Endothelial cell of umbilical vein (primary cell): Measurements from ENCODE around the gene CKS2. TPM values are rescaled to one million over a fixed set of nuclear protein-coding genes. Genes with fewer than 3 reads are reported as not detected.

ENCODE experiments used
- BruUV-seq: library from RNA; stranded (reverse); fragments of 400-500 nt; replicated peaks from 2 replicates; lab custom pipeline; 2021; lab: Mats Ljungman, UMichigan
- CTCF ChIA-PET: fragments of 300-600, 350-600 bp; sonication (Branson Sonifier 250); formaldehyde crosslinking; loops from one replicate; lab custom pipeline; 2021; ENCODE audit warnings: antibody characterized with exemption, inconsistent platforms; lab: Charles Lee
- POLR2A ChIA-PET: fragments of 300-600, 350-600 bp; sonication (Branson Sonifier 250); formaldehyde crosslinking; loops from one replicate; lab custom pipeline; 2021; ENCODE audit warnings: antibody characterized with exemption, inconsistent platforms; lab: Charles Lee
- DNase-seq: peaks from one replicate; pipeline ENCODE4 v3.0.0-alpha.2; 2011; ENCODE audit warnings: low read depth, low spot score
- FAIRE-seq: peaks from 2 replicates; lab custom pipeline; 2011; peaks lifted over from hg19 to GRCh38; lab: Jason Lieb, UNC
- H2AFZ ChIP-seq: 2 replicates; pipeline ENCODE4 v1.6.0; 2012; ENCODE audit warnings: low read depth, low read length, control low read depth, inconsistent platforms
- H3K27ac ChIP-seq: 2 replicates; pipeline ENCODE4 v1.5.1; 2011; ENCODE audit warnings: low read depth, mild to moderate bottlenecking, control low read depth, low read length, moderate library complexity; ENCODE audit not compliant: insufficient read depth
- H3K27me3 ChIP-seq, 2 experiments: 2 replicates each; pipeline versions ENCODE4 v1.6.0 to v1.6.1; 2011; ENCODE audit warnings: low read length in 2 of 2, mixed read lengths in 1 of 2; ENCODE audit not compliant: control insufficient read depth in 2 of 2, insufficient read depth in 2 of 2
- H3K36me3 ChIP-seq, 2 experiments: 2 replicates in 1 of 2; 3 replicates in 1 of 2; pipeline ENCODE4 v1.5.1; 2011; ENCODE audit warnings: low read length in 2 of 2, mild to moderate bottlenecking in 1 of 2, moderate library complexity in 1 of 2; ENCODE audit not compliant: control insufficient read depth in 2 of 2, insufficient read depth in 2 of 2; ENCODE audit errors: extremely low read depth in 1 of 2
- H3K4me1 ChIP-seq: 3 replicates; pipeline ENCODE4 v1.5.1; 2011; ENCODE audit warnings: mild to moderate bottlenecking, low read length; ENCODE audit not compliant: control insufficient read depth, insufficient read depth; ENCODE audit errors: extremely low read depth
- H3K4me2 ChIP-seq: 2 replicates; pipeline ENCODE4 v1.6.1; 2011; ENCODE audit warnings: low read length, control low read depth, mixed read lengths; ENCODE audit not compliant: insufficient read depth
- H3K4me3 ChIP-seq, 3 experiments: fragments of 200-600 bp in 1 of 3; sonication (generic), shearing (Covaris generic) in 1 of 3; replicated peaks in 1 of 3; 2 replicates each; pipeline ENCODE4 v1.5.1; 2011 to 2016; ENCODE audit warnings: control low read depth in 3 of 3, low read length in 3 of 3, mild to moderate bottlenecking in 2 of 3, inconsistent platforms in 1 of 3, low read depth in 1 of 3, moderate library complexity in 1 of 3; ENCODE audit not compliant: insufficient read depth in 1 of 3
- H3K79me2 ChIP-seq: 2 replicates; pipeline ENCODE4 v1.6.0; 2012; ENCODE audit warnings: low read length, inconsistent platforms; ENCODE audit not compliant: control insufficient read depth, insufficient read depth
- H3K9ac ChIP-seq: replicated peaks from 2 replicates; pipeline ENCODE3; 2011; ENCODE audit warnings: low read length, control low read depth; ENCODE audit not compliant: insufficient read depth; ENCODE audit errors: extremely low read depth
- H3K9me1 ChIP-seq: replicated peaks from 3 replicates; pipeline ENCODE4 v1.6.0; 2011; ENCODE audit warnings: mild to moderate bottlenecking, low read length; ENCODE audit not compliant: control insufficient read depth, insufficient read depth; ENCODE audit errors: extremely low read depth
- H3K9me3 ChIP-seq: replicated peaks from 2 replicates; pipeline ENCODE4 v1.5.1; 2012; ENCODE audit warnings: low read length, inconsistent platforms; ENCODE audit not compliant: control insufficient read depth, insufficient read depth
- H4K20me1 ChIP-seq: replicated peaks from 2 replicates; pipeline ENCODE3; 2011; ENCODE audit warnings: mild to moderate bottlenecking, low read length; ENCODE audit not compliant: control insufficient read depth, insufficient read depth; ENCODE audit errors: extremely low read depth
- GATA2 ChIP-seq: IDR thresholded peaks from 2 replicates; pipeline ENCODE4 v1.7.0; 2011; ENCODE audit warnings: low read depth, mild to moderate bottlenecking, moderate library complexity, mixed read lengths, low read length; ENCODE audit not compliant: insufficient read length, insufficient read depth
- JUN ChIP-seq: IDR thresholded peaks from 2 replicates; pipeline ENCODE4 v1.6.1; 2011; ENCODE audit warnings: borderline replicate concordance, low read depth; ENCODE audit not compliant: insufficient read length, insufficient read depth
- POLR2A ChIP-seq: IDR thresholded peaks from 2 replicates; pipeline ENCODE4 v1.6.1; 2012; ENCODE audit warnings: low read depth, mild to moderate bottlenecking, control low read depth, low read length
- POLR2AphosphoS5 ChIP-seq: IDR thresholded peaks from 2 replicates; pipeline ENCODE4 v1.6.1; 2012; ENCODE audit warnings: low read depth, mild to moderate bottlenecking, control low read depth, low read length, moderate library complexity; ENCODE audit not compliant: insufficient read depth
- dilution Hi-C: fragments of 300-500 bp; cut with MboI; formaldehyde crosslinking; loops from one replicate; pipeline ENCODE4 v1.15.0; 2019; ENCODE audit warnings: low sequenced_read_pairs; ENCODE audit not compliant: extremely low pct_ligation_motif_present
- intact Hi-C: fragments of 100-400 bp; cut with micrococcal nuclease; formaldehyde crosslinking; loops from one replicate; pipeline ENCODE4 v1.10.0; 2022
- polyA plus RNA-seq, 4 experiments: library from polyadenylated mRNA; depleted of rRNA in 3 of 4; stranded (reverse) in 3 of 4; unstranded in 1 of 4; fragments of >200 nt; gene quantifications; 2 replicates each; pipeline versions ENCODE4 v1.2.1 to v1.2.3, GENCODE V29; 2011 to 2012; ENCODE audit warnings: missing spikeins in 1 of 4
- total RNA-seq: library from RNA; stranded (reverse); gene quantifications from 2 replicates; pipeline ENCODE4 v1.2.3, GENCODE V29; 2021
- TF ChIP-seq, protein P1 (sequence below), 2 donors: IDR thresholded peaks; 1 replicate in 1 of 2; 2 replicates in 1 of 2; pipeline ENCODE4 v1.5.1; 2011; ENCODE audit warnings: low read length in 2 of 2, mild to moderate bottlenecking in 2 of 2, moderate library complexity in 2 of 2, control low read depth in 1 of 2, inconsistent platforms in 1 of 2, low read depth in 1 of 2; ENCODE audit not compliant: insufficient read depth in 1 of 2; ENCODE audit errors: extremely low read depth in 1 of 2
- TF ChIP-seq, protein P2 (sequence below): IDR thresholded peaks from 2 replicates; pipeline ENCODE4 v1.6.1; 2011; ENCODE audit not compliant: insufficient read depth, insufficient read length

Gene CKS2
- total and polyA plus RNA-seq, 2 donors (not counting 3 experiments of a cell fraction or from before 2014, with no cell fraction given), result 153 to 269 TPM

DNA sequence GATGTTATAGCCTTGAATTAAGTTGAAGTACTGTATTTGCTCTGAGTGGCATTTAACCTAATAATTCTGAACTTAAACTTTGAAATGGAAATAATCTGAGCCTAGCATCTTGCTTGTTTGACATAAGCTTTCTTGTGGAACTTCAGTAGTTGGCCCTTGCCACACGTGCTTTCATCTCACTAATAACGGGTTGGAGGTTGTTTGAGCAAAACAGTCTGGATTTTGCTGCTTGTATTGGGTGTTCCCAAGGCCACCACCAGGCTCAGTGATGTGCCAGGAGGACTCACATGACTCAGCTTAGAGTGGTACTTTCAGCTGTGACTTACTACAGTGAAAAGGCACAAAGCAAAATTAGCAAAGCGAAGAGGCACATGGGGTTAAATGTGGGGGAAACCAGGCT is 43.0 kb downstream of the CKS2 start:
- no peak for FAIRE-seq
- intact Hi-C loops (no loop called here), dilution Hi-C loops (no loop called here)
- Histone ChIP-seq H3K9ac (no peak overlapping the region), H3K4me2 (no peak overlapping the region), H4K20me1 (no peaks in the 10 kb centered on the region), H2AFZ (no peak overlapping the region), H3K79me2 (no peaks in the 10 kb centered on the region), H3K36me3 (peaks cover 13 to 54% of the 10 kb centered on the region in 2 experiments), H3K4me1 (no peaks in the 10 kb centered on the region), H3K9me3 (no peaks in the 10 kb centered on the region), H3K9me1 (no peaks in the 10 kb centered on the region), H3K4me3 (no peak overlapping the region), H3K27ac (no peak overlapping the region), H3K27me3 (no peaks in the 10 kb centered on the region)
- ChIA-PET POLR2A (no interaction called here), CTCF (interaction anchor here (1.6 kb wide), 1 partner anchor 195 kb away, joined by 6 read pairs; no protein-coding TSS in a partner anchor)
- DNase-seq, result no peak
- TF ChIP-seq POLR2AphosphoS5, result no peak
- TF ChIP-seq, protein P1, sequence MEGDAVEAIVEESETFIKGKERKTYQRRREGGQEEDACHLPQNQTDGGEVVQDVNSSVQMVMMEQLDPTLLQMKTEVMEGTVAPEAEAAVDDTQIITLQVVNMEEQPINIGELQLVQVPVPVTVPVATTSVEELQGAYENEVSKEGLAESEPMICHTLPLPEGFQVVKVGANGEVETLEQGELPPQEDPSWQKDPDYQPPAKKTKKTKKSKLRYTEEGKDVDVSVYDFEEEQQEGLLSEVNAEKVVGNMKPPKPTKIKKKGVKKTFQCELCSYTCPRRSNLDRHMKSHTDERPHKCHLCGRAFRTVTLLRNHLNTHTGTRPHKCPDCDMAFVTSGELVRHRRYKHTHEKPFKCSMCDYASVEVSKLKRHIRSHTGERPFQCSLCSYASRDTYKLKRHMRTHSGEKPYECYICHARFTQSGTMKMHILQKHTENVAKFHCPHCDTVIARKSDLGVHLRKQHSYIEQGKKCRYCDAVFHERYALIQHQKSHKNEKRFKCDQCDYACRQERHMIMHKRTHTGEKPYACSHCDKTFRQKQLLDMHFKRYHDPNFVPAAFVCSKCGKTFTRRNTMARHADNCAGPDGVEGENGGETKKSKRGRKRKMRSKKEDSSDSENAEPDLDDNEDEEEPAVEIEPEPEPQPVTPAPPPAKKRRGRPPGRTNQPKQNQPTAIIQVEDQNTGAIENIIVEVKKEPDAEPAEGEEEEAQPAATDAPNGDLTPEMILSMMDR (IDR thresholded peaks at IDR 0.05; ENCODE audit: extremely low read depth in 1 of 2, insufficient read depth in 1 of 2, low read depth in 1 of 2, low read length in 2 of 2), result no peak
- TF ChIP-seq JUN, result no peak
- TF ChIP-seq POLR2A, result no peak
- no peak for TF ChIP-seq GATA2
- TF ChIP-seq, protein P2, sequence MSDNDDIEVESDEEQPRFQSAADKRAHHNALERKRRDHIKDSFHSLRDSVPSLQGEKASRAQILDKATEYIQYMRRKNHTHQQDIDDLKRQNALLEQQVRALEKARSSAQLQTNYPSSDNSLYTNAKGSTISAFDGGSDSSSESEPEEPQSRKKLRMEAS, result no peak
- BruUV-seq, result no TSS peak
